HepG2 (cell line): ENCODE data around the gene CALN1. TPM values are rescaled to one million over a fixed set of nuclear protein-coding genes. Genes with fewer than 3 reads are reported as not detected.

ENCODE experiments used
- ATAC-seq: fragments of 200-7000 bp; cut with Tn5 transposase; 3 replicates; pipeline ENCODE4 v1.9.1; 2020; ENCODE audit warnings: mild to moderate bottlenecking, moderate library complexity
- BruUV-seq: library from RNA; stranded (reverse); fragments of 400-500 nt; replicated peaks from 2 replicates; lab custom pipeline; 2021; lab: Mats Ljungman, UMichigan
- CTCF ChIA-PET: fragments of 300-600 bp; formaldehyde crosslinking; extraction: SDS; loops from one replicate; lab custom pipeline; 2021; ENCODE audit warnings: low total read pairs, inconsistent platforms, low intra/inter-chr PET ratio; lab: Yijun Ruan, JAX
- POLR2A ChIA-PET: fragments of 350-600 bp; sonication (Branson Sonifier 250); formaldehyde crosslinking; loops from one replicate; lab custom pipeline; 2020; ENCODE audit warnings: antibody characterized with exemption, inconsistent platforms; lab: Yijun Ruan, JAX
- DNase-seq: peaks from one replicate; pipeline ENCODE4 v3.0.0-alpha.2; 2015; ENCODE audit warnings: low spot score
- FAIRE-seq: peaks from 3 replicates; lab custom pipeline; 2011; peaks lifted over from hg19 to GRCh38; lab: Jason Lieb, UNC
- H2AFZ ChIP-seq: one replicate; pipeline ENCODE4 v1.6.1; 2011; ENCODE audit warnings: low read length, inconsistent platforms
- H3K27ac ChIP-seq: fragments of 300-600 bp; 3 replicates; pipeline ENCODE4 v1.8.0; 2011; ENCODE audit warnings: mixed run types, mild to moderate bottlenecking, mixed read lengths, low read length, inconsistent platforms; ENCODE audit not compliant: insufficient read depth; ENCODE audit errors: extremely low read length
- H3K27me3 ChIP-seq, 2 experiments: fragments of 200-600 bp in 1 of 2; 2 replicates in 1 of 2; 3 replicates in 1 of 2; pipeline versions ENCODE4 v1.6.0 to v1.8.0; 2011; ENCODE audit warnings: low read length in 2 of 2, mild to moderate bottlenecking in 2 of 2, moderate library complexity in 2 of 2, inconsistent platforms in 1 of 2; ENCODE audit not compliant: insufficient read depth in 2 of 2, control insufficient read depth in 1 of 2
- H3K36me3 ChIP-seq, 2 experiments: fragments of 200-600 bp in 1 of 2; replicated peaks in 1 of 2; 2 replicates in 1 of 2; 3 replicates in 1 of 2; pipeline versions ENCODE4 v1.5.1 to v1.8.0; 2011; ENCODE audit warnings: low read length in 2 of 2, inconsistent platforms in 1 of 2; ENCODE audit not compliant: insufficient read depth in 2 of 2, control insufficient read depth in 1 of 2
- H3K4me1 ChIP-seq: 2 replicates; pipeline ENCODE4 v1.5.1; 2012; ENCODE audit warnings: low read length, inconsistent platforms; ENCODE audit not compliant: insufficient read depth
- H3K4me2 ChIP-seq: 2 replicates; pipeline ENCODE4 v1.6.0; 2011; ENCODE audit warnings: low read depth, low read length, inconsistent platforms
- H3K4me3 ChIP-seq, 3 experiments: fragments of 200-600 bp in 1 of 3; sonication (generic), shearing (Covaris generic) in 1 of 3; replicated peaks in 1 of 3; 2 replicates each; pipeline ENCODE4 v1.5.1; 2011 to 2016; ENCODE audit warnings: low read length in 3 of 3, inconsistent platforms in 2 of 3, low read depth in 2 of 3, mild to moderate bottlenecking in 2 of 3, control low read depth in 1 of 3, mixed read lengths in 1 of 3; ENCODE audit not compliant: insufficient read depth in 1 of 3
- H3K79me2 ChIP-seq: one replicate; pipeline ENCODE4 v1.6.1; 2011; ENCODE audit warnings: low read length, inconsistent platforms; ENCODE audit not compliant: insufficient read depth
- H3K9ac ChIP-seq: 2 replicates; pipeline ENCODE4 v1.6.0; 2011; ENCODE audit warnings: mild to moderate bottlenecking, low read depth, low read length, inconsistent platforms; ENCODE audit not compliant: insufficient read depth
- H3K9me3 ChIP-seq: 2 replicates; pipeline ENCODE4 v1.5.1; 2012; ENCODE audit warnings: mild to moderate bottlenecking, low read length
- H4K20me1 ChIP-seq: 2 replicates; pipeline ENCODE4 v1.6.0; 2011; ENCODE audit warnings: inconsistent platforms, mild to moderate bottlenecking, low read length, moderate library complexity; ENCODE audit not compliant: insufficient read depth
- ATAD3A ChIP-seq: sonication (generic); formaldehyde crosslinking; IDR thresholded peaks from 2 replicates; pipeline ENCODE4 v1.4.0; 2020; ENCODE audit warnings: missing genetic modification reagents
- NFE2L2 ChIP-seq: fragments of 150-350 bp; IDR thresholded peaks from 2 replicates; pipeline ENCODE4 v1.6.1; 2014; ENCODE audit warnings: low read length
- PAX8 ChIP-seq: sonication (generic); formaldehyde crosslinking; IDR thresholded peaks from 2 replicates; pipeline ENCODE4 v1.8.0; 2022; ENCODE audit warnings: mild to moderate bottlenecking, missing genetic modification reagents, borderline replicate concordance
- RAD51 ChIP-seq: fragments of 450-650 bp; IDR thresholded peaks from 2 replicates; pipeline ENCODE4 v1.6.1; 2016; ENCODE audit warnings: borderline replicate concordance
- SOX6 ChIP-seq, 2 experiments: fragments of 450-650 bp in 1 of 2; sonication (generic) in 1 of 2; formaldehyde crosslinking in 1 of 2; IDR thresholded peaks; 2 replicates each; pipeline versions ENCODE4 v1.4.0 to v1.6.1; 2017 to 2020; ENCODE audit warnings: antibody characterized with exemption in 1 of 2, mild to moderate bottlenecking in 1 of 2, missing genetic modification reagents in 1 of 2
- ZFP41 ChIP-seq: sonication (generic); formaldehyde crosslinking; IDR thresholded peaks from 2 replicates; pipeline ENCODE4 v1.4.0; 2020; ENCODE audit warnings: mild to moderate bottlenecking, missing genetic modification reagents, borderline replicate concordance
- ZNF180 ChIP-seq: sonication (generic); formaldehyde crosslinking; IDR thresholded peaks from 2 replicates; pipeline ENCODE4 v1.4.0; 2020; ENCODE audit warnings: low read depth, missing genetic modification reagents, borderline replicate concordance
- ZNF30 ChIP-seq: sonication (generic); formaldehyde crosslinking; IDR thresholded peaks from 2 replicates; pipeline ENCODE4 v1.5.0; 2020; ENCODE audit warnings: mild to moderate bottlenecking, missing genetic modification reagents
- ZNF382 ChIP-seq: sonication (generic); formaldehyde crosslinking; IDR thresholded peaks from 2 replicates; pipeline ENCODE4 v1.5.0; 2020; ENCODE audit warnings: missing genetic modification reagents, mild to moderate bottlenecking, borderline replicate concordance
- ZNF678 ChIP-seq: sonication (generic); formaldehyde crosslinking; IDR thresholded peaks from 2 replicates; pipeline ENCODE4 v1.4.0; 2020; ENCODE audit warnings: mild to moderate bottlenecking, missing genetic modification reagents
- WGBS: methylation state at CpG from one replicate; pipeline ENCODE4 v1.1.6; 2017; ENCODE audit warnings: low lambda C conversion rate; 5-methylcytosine and 5-hydroxymethylcytosine counted together
- in situ Hi-C: cut with HindIII; loops from 2 replicates; pipeline ENCODE4 v1.10.0; 2017; ENCODE audit warnings: low pct_unique_long_range_greater_than_20kb; ENCODE audit not compliant: extremely low pct_ligation_motif_present
- intact Hi-C: fragments of 100-400 bp; cut with micrococcal nuclease; formaldehyde crosslinking; loops from one replicate; pipeline ENCODE4 v1.10.0; 2022; ENCODE audit not compliant: unreplicated experiment
- polyA plus RNA-seq, 8 experiments: library from polyadenylated mRNA; depleted of rRNA in 3 of 8; stranded (reverse) in 7 of 8; unstranded in 1 of 8; fragments of >200 nt; fragmentation: Illumina TruSeq in 4 of 8; extraction: Trizol in 4 of 8; gene quantifications; 2 replicates each; pipeline versions ENCODE4 v1.2.1 to v1.2.3, GENCODE V29; 2011 to 2016; ENCODE audit warnings: low read depth in 4 of 8, missing spikeins in 1 of 8, mixed read lengths in 1 of 8; ENCODE audit not compliant: insufficient read depth in 1 of 8
- total RNA-seq, 5 experiments: library from RNA; depleted of rRNA; stranded (reverse); fragments of >200 nt; fragmentation: Illumina TruSeq; extraction: Trizol; gene quantifications; 2 replicates each; pipeline ENCODE4 v1.2.3, GENCODE V29; 2016; ENCODE audit warnings: low read depth in 1 of 5

The CALN1 gene
- total and polyA plus RNA-seq, 2 of the 13 experiments (the other 11 are each of a cell fraction or from before 2014, with no cell fraction given), result not detected

GRCh38 chr7:71784180-71784579 is 628.0 kb downstream of the CALN1 start:
- Histone ChIP-seq H3K79me2 (no peaks in the 10 kb centered on the region), H3K27me3 (no peaks in the 10 kb centered on the region), H3K27ac (no peak overlapping the region), H3K4me3 (no peak overlapping the region), H3K36me3 (no peaks in the 10 kb centered on the region), H3K4me1 (no peaks in the 10 kb centered on the region)
- 14% methylated on average over 3 of the region's 3 CpGs for WGBS
- in situ Hi-C loops, result no loop called here
- no peak for FAIRE-seq
- ATAC-seq, result no peak
- DNase-seq, result no peak
- TF ChIP-seq SOX6 (IDR thresholded peaks at IDR 0.05) (no peak), SOX6 (CRISPR knock-in tag; IDR thresholded peaks at IDR 0.05) (no peak), ATAD3A (CRISPR knock-in tag) (no peak), ZNF678 (CRISPR knock-in tag) (no peak), ZNF30 (CRISPR knock-in tag) (no peak), RAD51 (no peak)
- TF ChIP-seq, all 625 proteins: peak for 0
- intact Hi-C loops, result no loop called here
- Histone ChIP-seq H3K4me2 (no peak overlapping the region), H4K20me1 (no peaks in the 10 kb centered on the region), H2AFZ (no peak overlapping the region), H3K9me3 (peaks cover 28% of the 10 kb centered on the region), H3K9ac (no peak overlapping the region)
- POLR2A ChIA-PET, result no interaction called here
- CTCF ChIA-PET, result no interaction called here
- BruUV-seq, result no TSS peak

DNA sequence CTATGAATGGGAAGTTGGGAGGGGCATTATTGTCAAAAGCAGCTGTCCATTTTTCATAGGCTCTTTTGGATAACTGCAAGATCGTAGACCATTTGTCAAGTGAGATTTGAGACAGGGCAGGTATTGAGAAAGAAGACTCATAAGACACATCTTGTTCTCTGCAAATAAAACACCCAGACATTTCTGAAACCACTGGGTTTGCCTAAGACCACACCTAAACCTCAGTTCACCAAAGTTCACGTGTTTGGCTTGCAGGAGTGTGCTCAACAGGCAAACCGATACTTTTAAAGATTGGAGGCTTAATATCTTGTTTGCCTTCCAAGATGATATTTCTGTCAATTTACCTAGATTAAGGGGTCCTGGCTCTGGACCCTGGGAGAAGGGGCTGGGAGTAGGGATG is 628.4 kb downstream of the CALN1 start:
- Histone ChIP-seq H4K20me1 (no peaks in the 10 kb centered on the region), H3K4me3 (no peak overlapping the region), H3K4me1 (no peaks in the 10 kb centered on the region), H3K9me3 (peaks cover 28% of the 10 kb centered on the region), H3K79me2 (no peaks in the 10 kb centered on the region), H3K27me3 (no peaks in the 10 kb centered on the region)
- 31% methylated on average over 2 of the region's 3 CpGs for WGBS
- no TSS peak for BruUV-seq
- POLR2A ChIA-PET, result no interaction called here
- in situ Hi-C loops, result no loop called here
- CTCF ChIA-PET, result no interaction called here
- TF ChIP-seq ZFP41 (no peak), ZNF382 (no peak), PAX8 (CRISPR knock-in tag) (no peak), NFE2L2 (no peak), ZNF180 (CRISPR knock-in tag) (no peak)
- TF ChIP-seq, all 625 proteins: peak for 0
- Histone ChIP-seq H3K27ac (no peak overlapping the region), H3K36me3 (no peaks in the 10 kb centered on the region), H2AFZ (no peak overlapping the region), H3K9ac (no peak overlapping the region), H3K4me2 (no peak overlapping the region)
- intact Hi-C loops, result no loop called here
- no peak for FAIRE-seq
- DNase-seq, result no peak
- ATAC-seq, result no peak
